ENCODE results near the gene KHK.

DNA sequence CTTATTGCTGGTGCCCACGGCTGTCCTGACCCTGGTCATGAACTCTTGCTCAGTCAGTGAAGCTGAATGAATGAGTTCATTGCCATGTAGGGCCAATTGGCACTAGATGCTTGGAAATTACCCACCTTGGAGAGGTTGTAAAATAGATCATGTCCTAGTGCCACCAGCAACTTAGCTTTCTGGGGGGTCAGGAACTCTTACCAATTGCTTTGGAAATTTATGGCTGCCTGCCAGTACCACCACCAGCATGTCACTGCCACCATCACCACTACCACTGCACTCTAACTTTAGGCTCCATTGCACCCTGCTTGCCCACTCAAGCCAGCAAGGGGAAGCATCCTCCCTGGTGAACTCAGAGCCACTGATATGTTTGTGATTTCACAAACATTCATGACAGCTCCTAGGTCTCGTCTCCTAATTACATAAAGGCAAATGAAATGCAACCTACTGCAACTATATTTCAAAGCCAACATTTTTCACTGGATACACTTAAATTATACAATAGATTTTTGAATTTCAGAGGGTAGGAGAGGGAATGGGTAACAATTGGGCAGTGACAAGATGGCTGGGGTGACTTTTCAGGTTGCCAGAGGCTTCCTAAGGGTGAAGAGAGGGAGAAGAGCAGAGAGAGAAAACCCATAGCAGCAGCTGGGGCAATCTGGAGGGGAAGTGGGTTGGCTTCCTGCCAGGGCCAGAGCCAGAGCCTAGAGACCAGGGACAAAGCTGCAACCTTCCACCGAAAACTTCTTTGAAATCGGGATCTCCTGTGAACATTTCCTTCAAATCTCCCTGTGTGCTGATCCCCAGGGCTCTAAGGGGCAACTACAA, 11.6 kb upstream of the KHK start:
- TF ChIP-seq, protein P1, sequence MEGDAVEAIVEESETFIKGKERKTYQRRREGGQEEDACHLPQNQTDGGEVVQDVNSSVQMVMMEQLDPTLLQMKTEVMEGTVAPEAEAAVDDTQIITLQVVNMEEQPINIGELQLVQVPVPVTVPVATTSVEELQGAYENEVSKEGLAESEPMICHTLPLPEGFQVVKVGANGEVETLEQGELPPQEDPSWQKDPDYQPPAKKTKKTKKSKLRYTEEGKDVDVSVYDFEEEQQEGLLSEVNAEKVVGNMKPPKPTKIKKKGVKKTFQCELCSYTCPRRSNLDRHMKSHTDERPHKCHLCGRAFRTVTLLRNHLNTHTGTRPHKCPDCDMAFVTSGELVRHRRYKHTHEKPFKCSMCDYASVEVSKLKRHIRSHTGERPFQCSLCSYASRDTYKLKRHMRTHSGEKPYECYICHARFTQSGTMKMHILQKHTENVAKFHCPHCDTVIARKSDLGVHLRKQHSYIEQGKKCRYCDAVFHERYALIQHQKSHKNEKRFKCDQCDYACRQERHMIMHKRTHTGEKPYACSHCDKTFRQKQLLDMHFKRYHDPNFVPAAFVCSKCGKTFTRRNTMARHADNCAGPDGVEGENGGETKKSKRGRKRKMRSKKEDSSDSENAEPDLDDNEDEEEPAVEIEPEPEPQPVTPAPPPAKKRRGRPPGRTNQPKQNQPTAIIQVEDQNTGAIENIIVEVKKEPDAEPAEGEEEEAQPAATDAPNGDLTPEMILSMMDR (IDR thresholded peaks at IDR 0.05): no peak
- TF ChIP-seq POLR2A (IDR thresholded peaks at IDR 0.05): no peak
